Spleen (tissue), 11 donors: ENCODE measurements around the gene DPEP2. TPM values are rescaled to one million over a fixed set of nuclear protein-coding genes. Genes with fewer than 3 reads are reported as not detected.
"Not testable (repeated sequence)": the region's sequence is repeated elsewhere in the genome, so short reads cannot be mapped to it uniquely, and the experiment has no call there.

ENCODE experiments used
- DNase-seq: peaks from one replicate; pipeline ENCODE4 v3.0.0-alpha.2; 2020
- H3K27ac ChIP-seq, 8 donors: fragments of 200-600 bp; sonication (generic) in 7 of 8; 1 replicate in 4 of 8; 2 replicates in 4 of 8; pipeline versions ENCODE4 v1.5.0 to v1.8.0; 2016 to 2021; ENCODE audit warnings: inconsistent platforms in 4 of 8, mild to moderate bottlenecking in 4 of 8, moderate library complexity in 1 of 8
- H3K27me3 ChIP-seq, 7 donors: fragments of 200-600 bp; sonication (generic) in 6 of 7; replicated peaks in 1 of 7; 1 replicate in 4 of 7; 2 replicates in 3 of 7; pipeline versions ENCODE4 v1.5.0 to v1.8.0; 2016 to 2021; ENCODE audit warnings: inconsistent platforms in 3 of 7, mild to moderate bottlenecking in 1 of 7
- H3K36me3 ChIP-seq, 6 donors: fragments of 200-600 bp; sonication (generic) in 5 of 6; 1 replicate in 4 of 6; 2 replicates in 2 of 6; pipeline versions ENCODE4 v1.5.0 to v1.8.0; 2016 to 2021; ENCODE audit warnings: inconsistent platforms in 2 of 6
- H3K4me1 ChIP-seq, 6 donors: fragments of 200-600 bp; sonication (generic) in 5 of 6; 1 replicate in 3 of 6; 2 replicates in 3 of 6; pipeline versions ENCODE4 v1.5.0 to v1.8.0; 2016 to 2021; ENCODE audit warnings: inconsistent platforms in 3 of 6
- H3K4me3 ChIP-seq, 8 donors: fragments of 200-600 bp; sonication (generic) in 7 of 8; 1 replicate in 4 of 8; 2 replicates in 4 of 8; pipeline versions ENCODE4 v1.5.0 to v1.8.0; 2016 to 2021; ENCODE audit warnings: inconsistent platforms in 4 of 8, mild to moderate bottlenecking in 4 of 8, moderate library complexity in 2 of 8
- H3K9me3 ChIP-seq, 8 donors: fragments of 200-600 bp; sonication (generic) in 7 of 8; 1 replicate in 4 of 8; 2 replicates in 4 of 8; pipeline versions ENCODE4 v1.5.0 to v1.8.0; 2016 to 2021; ENCODE audit warnings: inconsistent platforms in 4 of 8
- CTCF ChIP-seq, 11 experiments: fragments of 200-600 bp in 7 of 11; fragments of 450-650 bp in 4 of 11; sonication (generic) in 4 of 11; IDR thresholded peaks in 8 of 11; conservative IDR thresholded peaks in 3 of 11; 1 replicate in 7 of 11; 2 replicates in 4 of 11; pipeline versions ENCODE4 v1.4.0 to v1.8.0; 2016 to 2021; ENCODE audit warnings: antibody characterized with exemption in 11 of 11, inconsistent platforms in 4 of 11, mild to moderate bottlenecking in 1 of 11
- POLR2A ChIP-seq, 3 donors: fragments of 450-650 bp; IDR thresholded peaks; one replicate each; pipeline ENCODE4 v1.5.1; 2017; ENCODE audit warnings: antibody characterized with exemption in 3 of 3, mild to moderate bottlenecking in 1 of 3
- POLR2AphosphoS5 ChIP-seq, 3 donors: sonication (generic); formaldehyde crosslinking; IDR thresholded peaks; one replicate each; pipeline ENCODE4 v1.5.1; 2017; ENCODE audit warnings: antibody characterized with exemption in 3 of 3
- WGBS, 5 donors: extraction: QIAGEN DNeasy Blood & Tissue Kit in 3 of 5; methylation state at CpG; one replicate each; pipeline versions ENCODE4 v1.1.5 to v1.1.7; 2013 to 2018; 5-methylcytosine and 5-hydroxymethylcytosine counted together
- intact Hi-C: fragments of 100-400 bp; cut with DNase I; formaldehyde crosslinking; loops from one replicate; pipeline ENCODE4 v1.15.0; 2023; ENCODE audit warnings: low total_unique reads
- polyA plus RNA-seq, 3 donors: library from polyadenylated mRNA; stranded (reverse); fragments of 200-250 nt; gene quantifications; one replicate each; pipeline ENCODE4 v1.2.1, GENCODE V29; 2013
- small RNA-seq, 4 donors: library from RNA; depleted of rRNA; stranded (forward); fragments of <200 nt; gene quantifications; one replicate each; pipeline ENCODE3, GENCODE V24; 2016
- total RNA-seq, 7 donors: library from RNA; depleted of rRNA in 3 of 7; stranded (reverse); fragments of >200 nt in 3 of 7; fragmentation: NEBNext Ultra II Directional in 4 of 7; extraction: Animal tissue kit (Norgen Biotek cat#: 25700) in 4 of 7; gene quantifications; one replicate each; pipeline versions ENCODE4 v1.1.0 to v1.2.1, GENCODE V29; 2016 to 2021
- donor health status: healthy with polysubstance abuse.
- donor health status: DM: no; HTN: no; CAD: no; lungs with moderate emphysema.
- donor health status: DM: no; HTN: no; CAD: no.
- donor health status: Bipolar disorder and iron deficiency.
- donor health status: healthy.
- donor health status: DM: no; HTN: no; CAD: no.
- donor health status: DM: yes; HTN: yes; CAD: no.

Gene DPEP2
- total and polyA plus RNA-seq, 10 donors, result 18.6 to 79.6 (median 29.3) TPM

- DNase-seq, result no peak
- no peak for TF ChIP-seq POLR2A (IDR thresholded peaks at IDR 0.05)
- no peak for TF ChIP-seq CTCF (IDR thresholded peaks at IDR 0.05 in 8 of 11, conservative IDR thresholded peaks at IDR 0.05 in 3 of 11)
- peak in 1 of 3 donors; percentile 9 for TF ChIP-seq POLR2AphosphoS5 (IDR thresholded peaks at IDR 0.05)
- H3K36me3 ChIP-seq, result peaks cover 0 to 63% (median 14%) of the 10 kb centered on the region in 6 donors
- intact Hi-C loops, result no loop called here
- no peaks in the 10 kb centered on the region for H3K27me3 ChIP-seq
- peaks cover 2 to 76% (median 35%) of the 10 kb centered on the region in 6 donors for H3K4me1 ChIP-seq
- H3K27ac ChIP-seq, result peak overlapping the region in 7 of 8 donors; percentile 5 to 77 (median 40)
- 96 to 100% (median 98%) methylated on average over 5 of the region's 5 CpGs for WGBS, 5 donors
- no peaks in the 10 kb centered on the region for H3K9me3 ChIP-seq
- H3K4me3 ChIP-seq, result no peak overlapping the region
These were observed 58.7 kb downstream of the DPEP2 start for GRCh38 chr16:67940446-67941089.

- Histone ChIP-seq H3K9me3 (no peaks in the 10 kb centered on the region), H3K27ac (peak overlapping the region; percentile 5 to 77 (median 36))
- peak; percentile 84 for DNase-seq
These were observed 59.5 kb downstream of the DPEP2 start for GRCh38 chr16:67939507-67940445.

GRCh38 chr16:67937713-67938112 lies 61.6 kb downstream of the DPEP2 start:
- not testable (repeated sequence) for H3K4me3 ChIP-seq, H3K9me3 ChIP-seq, DNase-seq, H3K27me3 ChIP-seq
- Histone ChIP-seq H3K27ac (peak overlapping the region; percentile 97 to 99 (median 98)), H3K36me3 (peaks cover 0 to 63% (median 22%) of the 10 kb centered on the region in 6 donors), H3K4me1 (peaks cover 11 to 75% (median 42%) of the 10 kb centered on the region in 6 donors)
- 92 to 95% (median 92%) methylated on average over 5 of the region's 5 CpGs for WGBS, 5 donors
- intact Hi-C loops, result loop anchor here (10.0 kb wide), 1 partner anchor 93 kb away; the partner anchor contains the start of genes CENPT, NUTF2 and THAP11

More at GRCh38 chr16:67939507-67940445, 59.5 kb downstream of the DPEP2 start:
- peaks cover 9 to 76% (median 42%) of the 10 kb centered on the region in 6 donors for H3K4me1 ChIP-seq
- H3K27me3 ChIP-seq, result no peaks in the 10 kb centered on the region
- peaks cover 0 to 63% (median 11%) of the 10 kb centered on the region in 6 donors for H3K36me3 ChIP-seq
- H3K4me3 ChIP-seq, result no peak overlapping the region
- intact Hi-C loops, result loop anchor here (10.0 kb wide), 1 partner anchor 95 kb away; the partner anchor contains the start of genes CENPT, NUTF2 and THAP11
- TF ChIP-seq POLR2A (IDR thresholded peaks at IDR 0.05) (no peak), POLR2AphosphoS5 (IDR thresholded peaks at IDR 0.05) (peak; percentile 32 to 65 (median 51))
- 57 to 67% (median 64%) methylated on average over 17 to 33 of the region's 33 CpGs for WGBS, 5 donors

Small RNAs within 50 kb of the gene (small RNA-seq; reads per million reads assigned to genes)
- 0 reads per million in 4 donors for gene RNU6-359P

Other genes with a start within 250 kb of the DPEP2 start
- gene RANBP10, start 192.9 kb downstream of the DPEP2 start, total RNA-seq, result 10 to 100 TPM; 19.7 to 38.6 (median 25.9) TPM
- gene RANBP10, start 192.9 kb downstream of the DPEP2 start, polyA plus RNA-seq, result 10 to 100 TPM in 1 of 3 donors, 1 to 10 TPM in 2; 6.6 to 10.7 (median 8.1) TPM
- gene TSNAXIP1, start 192.6 kb downstream of the DPEP2 start, total RNA-seq, result 1 to 10 TPM in 1 of 7 donors, under 1 TPM in 6; 0.44 to 2.7 (median 0.80) TPM
- gene TSNAXIP1, start 192.6 kb downstream of the DPEP2 start, polyA plus RNA-seq, result 1 to 10 TPM; 1.0 to 2.3 (median 1.9) TPM
- gene THAP11, start 157.2 kb downstream of the DPEP2 start, total RNA-seq, result 10 to 100 TPM; 23.5 to 80.7 (median 35.7) TPM
- gene THAP11, start 157.2 kb downstream of the DPEP2 start, polyA plus RNA-seq, result 10 to 100 TPM; 19.9 to 31.7 (median 24.3) TPM
- 10 to 100 TPM; 38.8 to 64.3 (median 48.6) TPM for gene NUTF2, start 152.6 kb downstream of the DPEP2 start, total RNA-seq
- gene NUTF2, start 152.6 kb downstream of the DPEP2 start, polyA plus RNA-seq, result 100 to 1,000 TPM in 1 of 3 donors, 10 to 100 TPM in 2; 92.3 to 116 (median 97.0) TPM
- gene CENPT, start 151.8 kb downstream of the DPEP2 start, total RNA-seq, result 10 to 100 TPM; 43.2 to 82.9 (median 50.8) TPM
- 100 to 1,000 TPM in 1 of 3 donors, 10 to 100 TPM in 2; 47.2 to 101 (median 91.3) TPM for gene CENPT, start 151.8 kb downstream of the DPEP2 start, polyA plus RNA-seq
- gene EDC4, start 126.4 kb downstream of the DPEP2 start, total RNA-seq, result 10 to 100 TPM; 51.7 to 71.3 (median 63.2) TPM
- 10 to 100 TPM; 27.6 to 45.0 (median 39.6) TPM for gene EDC4, start 126.4 kb downstream of the DPEP2 start, polyA plus RNA-seq
- gene NRN1L, start 114.6 kb downstream of the DPEP2 start, total RNA-seq, result 1 to 10 TPM in 3 of 7 donors, under 1 TPM in 2, not detected in 2; 0.60 to 6.2 (median 1.2) TPM
- gene NRN1L, start 114.6 kb downstream of the DPEP2 start, polyA plus RNA-seq, result 1 to 10 TPM; 2.5 to 4.4 (median 3.4) TPM
- gene PSKH1, start 106.2 kb downstream of the DPEP2 start, total RNA-seq, result 10 to 100 TPM; 13.0 to 31.3 (median 26.0) TPM
- 10 to 100 TPM in 1 of 3 donors, 1 to 10 TPM in 2; 5.0 to 16.2 (median 6.8) TPM for gene PSKH1, start 106.2 kb downstream of the DPEP2 start, polyA plus RNA-seq
- 1 to 10 TPM; 2.0 to 8.5 (median 4.6) TPM for gene CTRL, start 67.6 kb downstream of the DPEP2 start, total RNA-seq
- 10 to 100 TPM in 1 of 3 donors, 1 to 10 TPM in 2; 2.7 to 10.3 (median 4.8) TPM for gene CTRL, start 67.6 kb downstream of the DPEP2 start, polyA plus RNA-seq
- gene PSMB10, start 62.6 kb downstream of the DPEP2 start, total RNA-seq, result 100 to 1,000 TPM in 6 of 7 donors, 10 to 100 TPM in 1; 80.3 to 152 (median 128) TPM
- 100 to 1,000 TPM; 207 to 236 (median 236) TPM for gene PSMB10, start 62.6 kb downstream of the DPEP2 start, polyA plus RNA-seq
- gene LCAT, start 55.4 kb downstream of the DPEP2 start, total RNA-seq, result 10 to 100 TPM in 5 of 7 donors, 1 to 10 TPM in 2; 5.2 to 28.5 (median 13.7) TPM
- 10 to 100 TPM in 2 of 3 donors, 1 to 10 TPM in 1; 8.5 to 51.6 (median 40.2) TPM for gene LCAT, start 55.4 kb downstream of the DPEP2 start, polyA plus RNA-seq
- 10 to 100 TPM; 23.1 to 68.5 (median 38.6) TPM for gene SLC12A4, start 30.8 kb downstream of the DPEP2 start, total RNA-seq
- 10 to 100 TPM in 1 of 3 donors, 1 to 10 TPM in 2; 4.6 to 27.4 (median 8.9) TPM for gene SLC12A4, start 30.8 kb downstream of the DPEP2 start, polyA plus RNA-seq
- 1 to 10 TPM in 4 of 7 donors, under 1 TPM in 3; 0.57 to 2.2 (median 1.4) TPM for gene DPEP3, start 19.0 kb downstream of the DPEP2 start, total RNA-seq
- under 1 TPM; 0.26 to 0.49 (median 0.43) TPM for gene DPEP3, start 19.0 kb downstream of the DPEP2 start, polyA plus RNA-seq
- gene DPEP2NB, start 16.4 kb upstream of the DPEP2 start, total RNA-seq, result not detected
- gene DPEP2NB, start 16.4 kb upstream of the DPEP2 start, polyA plus RNA-seq, result not detected
- 10 to 100 TPM in 5 of 7 donors, 1 to 10 TPM in 2; 8.6 to 12.7 (median 10.3) TPM for gene DDX28, start 23.7 kb upstream of the DPEP2 start, total RNA-seq
- gene DDX28, start 23.7 kb upstream of the DPEP2 start, polyA plus RNA-seq, result 10 to 100 TPM; 15.8 to 19.0 (median 17.6) TPM
- 10 to 100 TPM; 22.3 to 31.7 (median 27.6) TPM for gene DUS2, start 23.8 kb upstream of the DPEP2 start, total RNA-seq
- gene DUS2, start 23.8 kb upstream of the DPEP2 start, polyA plus RNA-seq, result 10 to 100 TPM; 17.4 to 28.8 (median 25.2) TPM
- 10 to 100 TPM; 64.4 to 89.7 (median 68.5) TPM for gene NFATC3, start 85.9 kb upstream of the DPEP2 start, total RNA-seq
- gene NFATC3, start 85.9 kb upstream of the DPEP2 start, polyA plus RNA-seq, result 10 to 100 TPM; 12.4 to 13.1 (median 12.7) TPM
- gene ESRP2, start 236.6 kb upstream of the DPEP2 start, total RNA-seq, result under 1 TPM in 5 of 7 donors, not detected in 2; 0.20 to 0.35 (median 0.27) TPM
- gene ESRP2, start 236.6 kb upstream of the DPEP2 start, polyA plus RNA-seq, result under 1 TPM; 0.02 to 0.16 (median 0.09) TPM
- 10 to 100 TPM; 26.1 to 40.4 (median 35.7) TPM for gene PLA2G15, start 245.9 kb upstream of the DPEP2 start, total RNA-seq
- 1 to 10 TPM; 6.3 to 8.5 (median 7.9) TPM for gene PLA2G15, start 245.9 kb upstream of the DPEP2 start, polyA plus RNA-seq